Fibroblast of skin of left quadriceps (primary cell): ENCODE results near the gene SLC41A3.
"Not testable (repeated sequence)": the region's sequence is repeated elsewhere in the genome, so short reads cannot be mapped to it uniquely, and the experiment has no call there.

Experiments used
- DNase-seq, 2 experiments: peaks; one replicate each; pipeline ENCODE4 v3.0.0-alpha.2; 2013; ENCODE audit warnings: low read depth in 2 of 2

The SLC41A3 gene

DNA sequence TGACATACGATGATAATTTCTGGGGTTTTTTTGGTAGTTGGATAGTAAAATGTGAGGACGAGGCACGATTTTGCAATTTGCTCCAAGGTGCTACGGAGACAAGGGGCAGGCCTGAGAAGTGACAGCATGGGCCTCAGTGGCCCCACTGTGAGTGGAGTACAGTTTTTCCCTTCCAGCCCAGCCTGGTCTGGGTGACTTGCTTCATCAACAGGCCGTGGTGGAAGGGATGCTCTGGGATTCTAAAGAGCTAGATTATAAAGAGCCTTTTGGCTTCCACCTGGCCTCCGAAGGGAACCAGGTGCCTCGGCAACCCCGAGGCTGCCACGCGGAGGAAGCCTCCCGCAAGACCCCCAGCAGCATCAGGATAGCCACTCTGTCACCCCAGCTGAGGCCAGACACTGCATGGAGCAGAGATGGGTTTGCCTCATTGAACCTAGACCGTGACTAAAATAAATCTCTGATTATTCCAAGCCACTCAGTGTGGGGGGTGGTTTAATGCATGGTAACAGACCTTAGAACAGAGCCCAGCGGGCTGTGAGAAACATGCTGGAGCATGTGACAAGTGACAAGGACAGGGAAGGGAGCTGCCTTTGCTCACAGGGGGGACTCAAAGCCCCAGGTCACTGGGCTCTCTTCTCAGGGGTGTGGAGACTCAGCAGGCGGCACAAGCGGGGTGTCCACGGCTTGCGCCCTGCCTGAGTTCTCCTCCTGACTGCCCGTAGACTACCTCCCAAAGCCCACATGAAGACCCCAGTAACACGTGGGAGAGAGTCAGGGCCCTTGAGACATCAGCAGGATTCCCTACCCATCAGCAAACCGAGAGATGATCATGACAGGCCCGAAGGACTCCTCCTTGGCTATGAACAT is 22.6 kb upstream of the SLC41A3 start:
- no peak for DNase-seq

DNA sequence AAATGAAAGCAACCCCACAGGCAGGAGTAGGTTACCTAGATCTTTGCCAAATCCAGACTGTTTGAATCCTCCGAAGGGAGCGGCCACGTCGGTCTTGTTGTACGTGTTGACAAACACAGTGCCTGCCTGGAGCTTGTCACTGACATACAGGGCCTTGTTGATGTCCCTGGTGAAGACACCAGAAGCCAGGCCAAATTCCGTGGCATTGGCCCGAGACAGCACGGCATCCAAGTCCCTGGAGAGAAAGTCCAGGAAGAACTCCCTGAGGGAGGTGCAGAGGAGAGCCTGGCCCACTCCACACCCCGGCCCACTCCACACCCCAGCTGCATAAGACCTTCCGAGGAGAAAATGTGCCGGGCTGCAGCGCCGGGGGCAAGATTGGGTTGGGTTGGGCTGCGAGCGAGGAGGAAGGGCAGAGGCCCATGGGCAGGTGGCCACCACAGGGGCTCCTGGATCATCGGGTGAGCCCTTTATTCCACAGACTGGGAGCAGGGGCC is 21.8 kb upstream of the SLC41A3 start:
- DNase-seq = no peak

DNA sequence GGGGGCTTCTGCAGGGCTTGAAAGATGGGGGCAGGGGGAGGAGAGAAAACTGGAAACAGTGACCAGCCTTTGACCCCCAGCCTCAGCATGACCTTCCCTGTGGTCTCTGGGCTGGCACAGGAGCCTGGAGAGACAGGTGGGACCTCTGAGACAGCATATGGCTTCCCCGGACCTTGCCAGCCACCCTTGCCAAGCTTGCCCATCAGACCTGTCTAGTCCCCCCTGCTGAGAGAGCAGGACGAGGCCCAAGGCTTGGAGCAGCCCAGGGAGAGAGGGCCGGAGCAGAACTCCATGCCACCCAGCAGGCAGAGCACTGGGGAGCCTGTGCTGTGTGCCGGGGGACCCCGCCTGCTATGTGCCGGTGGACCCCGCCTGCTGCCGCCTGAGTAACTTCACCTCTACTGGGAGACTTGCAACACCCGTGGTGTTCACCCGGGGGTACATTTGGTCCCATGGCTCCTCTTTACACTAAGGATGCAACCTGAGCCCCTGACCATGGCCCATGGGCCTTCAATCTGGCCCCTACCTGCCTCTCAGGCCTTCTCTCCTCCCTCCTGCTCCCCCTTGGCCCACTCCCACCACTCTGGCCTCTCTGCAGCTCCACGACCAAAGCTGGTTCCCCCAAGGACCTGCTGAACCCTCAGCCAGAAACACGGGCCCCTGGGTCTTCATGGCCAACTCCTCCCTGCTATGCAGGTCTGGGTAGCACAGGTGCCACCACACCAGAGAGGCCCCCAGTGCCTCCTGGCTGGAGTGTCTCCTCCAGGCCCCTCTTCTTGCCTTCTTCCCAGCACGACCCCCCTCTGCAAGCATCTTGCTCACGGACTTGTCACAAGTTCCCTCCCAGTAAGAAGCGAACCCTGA is 21.1 kb upstream of the SLC41A3 start:
- DNase-seq = no peak

DNA sequence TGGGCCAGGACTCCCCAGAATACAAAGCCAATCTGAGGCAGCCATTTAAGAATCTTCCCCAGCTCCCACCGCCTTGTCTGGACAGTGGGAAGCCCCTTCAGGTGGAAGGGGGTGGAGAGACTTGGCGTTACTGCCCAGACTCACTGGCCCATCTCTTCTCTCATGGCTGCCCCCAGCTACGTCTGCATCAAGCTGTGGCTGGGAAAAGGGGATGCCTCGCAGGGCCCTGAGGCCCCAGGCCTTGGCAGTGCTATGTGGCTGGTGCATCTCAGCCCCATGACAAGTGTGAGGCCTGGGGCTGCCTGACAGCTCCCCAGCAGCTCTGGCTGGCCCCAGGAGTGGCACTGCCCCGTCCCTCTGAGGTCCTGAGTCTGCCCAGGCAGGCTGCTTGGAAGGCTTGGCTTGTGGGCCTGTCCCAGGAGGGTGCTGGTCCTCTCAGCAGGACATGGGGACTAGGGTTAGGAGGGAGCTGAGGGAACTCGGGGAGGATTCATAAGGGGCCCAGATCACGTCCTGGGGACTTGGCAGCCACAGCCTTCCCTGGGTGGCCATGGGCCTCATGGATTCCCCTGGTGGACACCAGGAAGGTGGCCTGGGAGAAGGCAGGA is 20.2 kb upstream of the SLC41A3 start:
- no peak for DNase-seq

DNA sequence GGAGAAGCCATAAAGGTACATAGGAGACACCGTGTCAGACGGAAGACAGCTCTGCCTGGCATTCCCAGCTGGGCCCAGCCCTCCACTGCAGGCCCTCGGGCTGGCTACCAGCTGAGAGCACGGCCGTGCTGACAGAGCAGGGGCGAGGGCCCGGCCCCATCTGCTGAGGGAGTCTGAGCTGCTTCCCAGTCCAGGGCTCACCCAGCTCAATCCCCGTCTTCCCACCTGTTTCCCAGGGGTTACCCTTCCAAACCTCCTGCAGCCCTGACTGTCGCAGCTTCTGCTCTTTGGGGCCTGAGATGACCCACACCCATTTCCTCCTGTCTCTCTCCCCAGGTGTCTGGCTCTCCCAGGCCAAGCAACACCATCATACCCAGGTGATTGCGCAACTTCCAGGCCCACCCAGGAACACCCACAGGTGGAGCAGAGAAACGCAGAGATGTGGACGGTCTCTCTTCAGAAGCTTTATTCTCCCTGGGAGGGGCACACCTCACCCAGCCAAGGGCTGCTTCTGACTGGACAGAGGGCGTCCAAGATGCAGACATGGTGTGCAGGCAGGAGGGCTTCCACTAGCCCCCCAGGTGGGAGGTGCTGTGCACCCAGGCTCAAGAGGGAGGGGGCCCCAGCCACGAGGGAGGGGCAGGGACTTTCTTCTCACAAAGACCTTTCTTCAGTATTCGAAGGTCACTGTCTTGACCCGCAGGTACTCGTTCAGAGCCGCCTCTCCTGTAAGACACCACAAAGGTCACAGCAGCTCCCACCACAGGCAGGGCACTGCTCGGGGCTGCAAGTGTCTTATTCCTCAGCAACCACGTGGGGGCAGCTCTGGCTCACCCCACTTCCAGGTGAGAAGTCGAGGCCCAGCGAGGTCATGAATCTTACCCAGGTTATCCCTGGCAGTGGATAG is 19.4 kb upstream of the SLC41A3 start:
- no peak for DNase-seq

DNA sequence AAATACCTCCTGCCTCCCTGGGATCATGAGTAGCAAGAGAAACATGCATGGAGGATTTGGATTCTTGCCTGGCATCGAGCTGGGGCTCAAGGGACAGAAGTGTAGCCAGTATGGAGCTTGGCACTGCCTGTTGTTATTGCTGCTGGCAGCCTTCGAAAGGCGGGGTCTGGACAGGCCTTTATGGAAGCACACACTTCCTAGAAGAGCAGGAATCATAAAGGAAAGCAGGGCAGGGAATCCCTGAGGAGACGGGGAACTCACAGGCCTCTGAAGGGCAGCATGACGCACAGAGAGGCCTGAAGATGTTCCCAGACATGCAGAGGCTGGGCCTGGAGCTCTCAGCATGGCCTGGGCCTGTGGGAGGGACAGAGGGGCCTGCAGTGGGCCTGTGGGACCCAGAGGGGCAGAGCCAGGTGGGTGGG is 18.6 kb upstream of the SLC41A3 start:
- DNase-seq = no peak

DNA sequence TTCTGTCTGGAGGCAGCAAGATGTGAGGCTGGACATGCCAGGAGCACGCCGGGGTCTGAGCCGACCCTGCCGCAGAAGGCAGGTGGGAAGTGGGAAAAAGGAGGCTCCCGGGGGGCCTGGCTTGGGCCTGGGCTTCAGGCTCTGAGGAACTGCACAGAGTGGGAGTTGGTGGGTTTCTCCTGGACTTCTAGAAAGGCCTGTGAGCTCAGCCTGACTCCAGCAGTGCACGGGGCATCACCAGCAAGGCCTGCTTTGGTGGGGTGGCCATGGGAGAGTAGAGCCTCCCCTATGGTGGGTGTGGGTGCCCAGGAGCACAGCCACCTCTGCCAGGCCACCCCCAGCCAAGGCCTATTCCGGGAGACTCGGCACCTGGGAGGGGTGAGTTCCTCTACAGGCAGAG is 18.1 kb upstream of the SLC41A3 start:
- DNase-seq = no peak

DNA sequence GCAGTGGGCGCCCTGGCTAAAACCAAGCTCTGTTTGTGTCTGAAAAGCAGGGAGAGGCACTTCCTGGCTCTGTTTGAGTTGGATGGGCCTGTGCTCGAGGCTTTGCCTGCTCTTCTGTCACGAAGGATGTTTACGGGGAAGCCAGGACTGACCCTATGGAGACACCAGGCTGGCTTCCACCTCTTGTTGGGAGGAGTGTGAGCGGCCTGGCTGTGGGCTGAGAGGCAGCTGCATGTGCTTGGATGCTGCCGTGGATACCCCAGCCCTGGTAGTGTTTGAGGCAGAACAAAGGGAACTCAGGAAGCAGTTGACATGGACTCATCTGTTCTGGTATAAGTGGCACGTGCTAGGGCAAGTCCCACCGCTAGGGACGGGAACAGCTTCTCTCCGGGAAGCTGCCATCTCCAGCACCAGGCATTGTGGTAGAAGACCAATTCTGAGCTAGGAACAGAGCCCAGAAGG is 17.6 kb upstream of the SLC41A3 start:
- DNase-seq = no peak

DNA sequence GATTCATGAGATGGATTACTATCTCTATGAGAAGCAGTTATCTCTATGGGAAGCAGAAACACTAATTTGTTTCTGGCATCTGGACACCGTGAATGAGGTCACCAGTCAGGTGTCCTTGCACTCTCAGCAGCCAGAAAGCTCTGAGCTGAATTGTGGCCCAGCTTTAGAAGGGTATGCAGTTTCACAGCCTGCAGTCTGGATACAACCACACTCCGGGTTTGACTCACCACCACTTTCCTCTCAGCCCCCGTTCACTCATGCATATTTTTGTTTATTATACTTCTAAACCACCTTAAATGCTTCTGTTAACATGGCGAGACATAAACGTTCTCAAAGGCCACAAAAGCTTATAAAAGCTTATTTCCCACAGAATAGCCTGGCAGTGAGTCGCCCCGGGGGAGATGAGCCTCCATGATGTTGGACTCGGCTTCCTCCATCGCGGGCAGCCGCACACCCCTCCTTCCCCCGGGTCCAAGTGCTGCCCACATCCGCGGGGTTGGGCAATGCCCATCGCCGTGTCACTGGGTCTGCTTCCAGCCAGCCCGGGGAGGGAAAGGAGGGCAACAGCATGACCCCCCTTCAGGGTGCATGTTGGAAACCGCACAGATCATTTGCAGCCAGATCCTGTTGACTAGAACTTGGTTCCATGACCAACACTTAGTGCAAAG is 16.8 kb upstream of the SLC41A3 start:
- no peak for DNase-seq

DNA sequence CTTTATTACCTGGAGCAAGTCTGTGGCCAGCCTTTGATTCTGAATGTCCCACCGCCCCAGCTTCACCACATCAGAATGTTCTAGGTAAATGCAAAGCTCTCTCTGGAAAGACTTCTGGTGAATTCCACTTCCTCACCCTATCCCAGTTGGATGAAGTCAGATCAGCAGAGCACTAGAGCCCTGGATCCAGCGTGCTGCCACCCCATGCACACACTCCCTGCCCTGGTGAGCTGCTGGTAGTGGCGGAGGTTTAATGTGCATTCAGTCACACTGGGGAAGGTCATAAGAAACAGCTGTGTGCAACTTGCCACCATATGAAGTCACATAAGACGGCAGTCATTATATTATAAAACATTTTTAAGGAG is 16.3 kb upstream of the SLC41A3 start:
- DNase-seq = no peak

DNA sequence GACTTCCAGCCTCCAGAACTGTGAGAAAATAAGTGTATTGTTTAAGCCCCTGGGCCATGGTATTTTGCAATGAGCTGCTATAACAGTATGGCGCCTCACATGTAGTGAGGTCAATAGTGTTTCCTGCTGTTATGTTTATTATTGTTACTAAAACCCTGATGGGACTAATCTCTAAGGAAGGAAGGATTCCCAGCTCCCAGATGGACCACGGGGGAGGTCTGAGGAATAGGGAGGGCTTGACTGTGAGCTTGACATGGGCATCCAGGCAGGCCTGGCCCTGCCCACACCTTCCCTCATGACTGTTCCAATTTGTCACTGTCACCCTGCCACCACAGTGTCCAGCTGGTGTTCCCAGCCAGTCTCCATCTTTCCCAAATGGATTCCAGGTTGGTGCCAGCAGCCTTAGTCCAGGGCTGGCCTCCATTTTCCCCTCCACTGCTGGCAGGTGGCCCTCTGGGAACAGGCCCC is 14.5 kb upstream of the SLC41A3 start:
- no peak for DNase-seq

DNA sequence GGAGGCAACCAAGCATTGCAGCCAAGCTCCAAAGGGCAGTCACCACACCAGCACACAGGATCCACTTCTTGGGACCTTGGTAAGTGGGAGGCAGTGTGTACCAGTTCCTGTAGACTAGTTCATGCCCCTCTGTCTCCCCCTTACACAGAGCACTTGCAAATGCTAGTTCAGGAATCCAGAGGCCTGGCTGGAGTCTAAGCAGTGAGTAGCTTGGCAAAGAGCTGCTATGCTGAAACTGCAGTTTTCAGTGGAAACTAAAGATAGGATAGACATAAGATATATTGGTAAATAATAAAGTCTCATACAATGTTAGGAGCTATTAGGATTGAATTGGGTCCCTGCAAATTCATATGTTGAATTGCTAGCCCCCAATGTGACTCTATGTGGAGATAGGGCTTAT is 13.9 kb upstream of the SLC41A3 start:
- no peak for DNase-seq

DNA sequence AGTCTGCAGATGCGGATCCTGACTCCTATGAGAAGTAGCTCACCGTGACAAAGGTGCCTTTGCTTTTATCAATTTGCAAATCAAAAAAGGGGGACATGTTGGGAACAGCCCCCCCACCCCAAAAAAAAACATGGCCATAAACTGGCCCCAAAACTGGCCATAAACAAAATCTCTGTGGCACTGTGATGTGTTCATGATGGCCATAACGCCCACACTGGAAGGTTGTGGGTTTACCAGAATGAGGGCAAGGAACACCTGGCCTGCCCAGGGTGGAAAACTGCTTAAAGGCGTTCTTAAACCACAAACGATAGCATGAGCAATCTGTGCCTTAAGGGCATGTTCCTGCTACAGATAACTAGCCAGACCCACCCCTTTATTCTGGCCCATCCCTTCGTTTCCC is 12.3 kb upstream of the SLC41A3 start:
- DNase-seq = not testable (repeated sequence)

DNA sequence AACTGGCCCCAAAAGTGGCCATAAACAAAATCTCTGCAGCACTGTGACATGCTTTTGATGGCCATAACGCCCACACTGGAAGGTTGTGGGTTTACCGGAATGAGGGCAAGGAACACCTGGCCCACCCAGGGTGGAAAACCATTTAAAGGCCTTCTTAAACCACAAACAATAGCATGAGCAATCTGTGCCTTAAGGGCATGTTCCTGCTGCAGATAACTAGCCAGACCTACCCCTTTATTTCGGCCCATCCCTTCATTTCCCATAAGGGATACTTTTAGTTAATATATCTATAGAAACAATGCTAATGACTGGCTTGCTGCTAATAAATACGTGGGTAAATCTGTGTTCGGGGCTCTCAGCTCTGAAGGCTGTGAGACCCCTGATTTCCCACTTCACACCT is 8.2 kb upstream of the SLC41A3 start:
- DNase-seq = not testable (repeated sequence)

DNA sequence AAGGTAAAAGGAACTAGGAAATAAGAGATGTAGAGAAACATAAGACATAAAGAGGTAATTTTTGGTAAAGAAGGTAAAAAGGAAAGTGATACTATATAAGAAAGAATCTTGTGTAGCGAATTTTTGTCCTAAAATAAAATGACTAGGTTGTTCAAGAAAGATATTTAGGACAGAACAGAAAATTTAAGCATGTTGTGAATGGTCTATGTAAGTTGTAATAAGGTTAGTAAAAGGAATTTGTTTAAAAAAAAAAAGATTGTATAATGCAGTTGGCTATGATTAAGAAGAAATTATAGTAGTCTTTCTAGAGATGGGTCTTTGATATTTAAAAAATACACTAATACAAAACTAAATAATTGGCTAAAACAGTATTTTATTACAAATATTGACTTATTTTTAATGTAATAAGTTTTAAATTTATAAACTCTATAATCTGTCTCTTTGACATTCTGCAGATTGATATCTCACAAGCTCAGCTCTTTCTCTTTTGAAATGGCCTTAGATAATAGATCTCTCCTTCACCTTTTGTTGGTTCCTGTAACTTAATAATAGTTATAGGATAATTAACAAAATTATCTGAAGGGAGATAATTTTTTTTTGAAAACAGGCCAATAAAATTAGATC is 3.7 kb upstream of the SLC41A3 start:
- no peak for DNase-seq

DNA sequence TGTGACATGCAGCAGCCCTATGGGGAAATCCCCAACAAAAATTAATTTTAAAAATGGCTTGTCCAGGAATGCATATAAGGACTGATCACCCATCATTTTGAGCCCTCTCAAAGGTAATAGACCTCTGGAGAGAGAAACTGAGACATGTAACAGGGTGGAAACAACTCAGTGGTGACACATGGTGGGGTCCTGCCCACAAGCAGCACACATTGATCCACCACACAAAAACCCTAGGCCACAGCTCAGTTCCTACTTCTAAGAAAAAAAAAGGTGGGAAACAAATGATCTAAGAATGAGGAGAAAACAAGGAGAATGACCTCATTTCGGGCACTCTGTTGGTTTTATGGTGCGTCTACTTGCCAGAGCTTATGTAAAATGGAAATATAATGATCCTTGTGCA is 1.9 kb upstream of the SLC41A3 start:
- DNase-seq = no peak

DNA sequence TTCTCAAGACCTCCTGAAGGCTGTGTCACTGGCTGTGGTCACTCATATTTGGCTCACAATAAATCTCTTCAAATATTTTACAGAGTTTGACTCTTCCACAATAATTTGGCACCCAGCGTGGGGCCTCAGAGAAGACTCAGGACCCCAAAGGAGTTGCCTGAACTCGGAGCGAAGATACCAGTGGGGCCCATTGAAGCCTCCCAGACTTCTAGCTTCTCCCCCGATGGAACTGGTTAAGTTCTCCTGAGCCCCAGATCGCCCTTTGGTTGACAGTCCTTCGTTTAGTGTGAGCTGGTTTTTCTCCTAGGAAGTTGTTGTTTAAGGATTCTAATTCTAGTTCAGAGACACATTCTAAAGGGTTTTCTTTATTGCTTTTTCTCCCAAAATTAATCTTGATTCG is 1.4 kb upstream of the SLC41A3 start:
- no peak for DNase-seq

DNA sequence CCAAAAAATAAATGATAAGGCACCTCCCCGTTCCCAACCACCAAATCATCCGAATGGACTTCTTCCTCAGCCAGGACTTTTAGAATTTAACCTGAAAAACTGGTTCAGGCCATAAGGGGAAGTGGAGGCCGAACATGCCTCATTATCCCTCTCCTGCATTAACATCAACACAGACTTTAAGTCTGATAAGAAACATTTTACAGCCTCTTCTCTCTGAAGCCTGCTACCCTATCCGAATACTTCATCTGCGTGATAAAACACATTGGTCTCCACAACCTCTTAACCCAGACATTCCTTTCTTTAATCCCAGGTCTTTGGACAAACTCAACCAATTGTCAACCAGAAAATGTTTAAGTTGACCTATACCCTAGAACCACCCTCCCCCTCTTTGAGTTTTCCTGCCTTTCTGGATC is 850 bp upstream of the SLC41A3 start:
- DNase-seq = no peak

DNA sequence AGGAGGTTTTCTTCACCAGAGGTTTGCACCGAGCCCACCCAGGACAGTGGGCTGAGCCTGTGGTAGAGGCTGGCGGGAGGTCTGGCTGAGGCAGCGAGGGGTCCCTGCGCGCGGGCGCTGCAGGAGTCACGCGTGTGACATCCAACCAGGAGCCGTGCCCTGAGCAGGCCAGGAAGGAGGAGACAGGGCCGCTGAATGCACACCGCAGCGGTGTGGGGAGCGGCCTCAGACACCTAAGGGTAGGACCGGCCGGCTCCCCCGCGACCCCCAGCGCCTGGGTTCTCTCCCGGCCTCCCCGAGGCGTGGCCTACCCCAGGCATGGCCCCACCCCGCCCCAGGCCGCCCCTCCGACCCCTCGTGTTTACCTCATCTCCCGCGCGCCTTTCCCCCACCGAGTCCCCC is 412 bp downstream of the SLC41A3 start:
- DNase-seq = no peak

DNA sequence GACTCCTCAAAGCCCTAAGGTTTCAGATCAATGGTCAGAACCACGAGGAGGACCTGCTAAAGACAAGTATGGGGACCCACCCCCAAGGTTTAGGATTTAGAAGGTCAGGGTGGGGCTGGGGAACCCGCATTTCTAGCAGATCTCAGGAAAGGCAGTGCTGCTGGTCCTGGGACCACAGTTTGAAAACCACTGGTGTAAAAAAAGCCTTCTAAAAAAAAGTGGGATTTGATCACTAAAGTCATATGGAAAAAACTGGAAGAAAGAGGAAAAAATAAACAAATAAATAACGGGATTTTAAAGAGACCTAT is 832 bp downstream of the SLC41A3 start:
- no peak for DNase-seq
